GM21737 (cell line): Measurements from ENCODE around the gene NID2.

Experiments
- ATAC-seq: cut with Tn5 transposase; IDR thresholded peaks from one replicate; pipeline ENCODE4 v1.9.1; 2021; ENCODE audit warnings: mild to moderate bottlenecking, moderate library complexity; ENCODE audit not compliant: unreplicated experiment

NID2 gene

DNA sequence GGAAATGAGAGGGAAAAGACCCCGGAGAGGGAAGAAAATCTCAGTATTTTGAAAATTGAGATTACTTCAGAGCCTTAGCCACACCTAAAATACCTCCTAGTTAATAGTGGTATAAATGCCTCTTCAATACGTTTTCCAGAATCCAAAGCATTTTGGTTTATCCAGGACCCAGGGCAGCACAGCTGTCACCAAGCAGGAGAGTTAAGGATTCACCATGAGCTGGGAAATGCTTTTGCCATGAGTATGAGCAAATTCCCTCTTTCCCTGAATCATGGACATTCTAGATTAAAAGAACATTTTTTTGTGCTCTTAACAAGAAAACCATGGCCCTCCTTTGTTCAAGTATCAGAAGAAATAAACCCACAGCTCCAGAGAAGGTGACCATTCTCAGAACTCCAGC, 101.3 kb downstream of the NID2 start:
- no peak for ATAC-seq

DNA sequence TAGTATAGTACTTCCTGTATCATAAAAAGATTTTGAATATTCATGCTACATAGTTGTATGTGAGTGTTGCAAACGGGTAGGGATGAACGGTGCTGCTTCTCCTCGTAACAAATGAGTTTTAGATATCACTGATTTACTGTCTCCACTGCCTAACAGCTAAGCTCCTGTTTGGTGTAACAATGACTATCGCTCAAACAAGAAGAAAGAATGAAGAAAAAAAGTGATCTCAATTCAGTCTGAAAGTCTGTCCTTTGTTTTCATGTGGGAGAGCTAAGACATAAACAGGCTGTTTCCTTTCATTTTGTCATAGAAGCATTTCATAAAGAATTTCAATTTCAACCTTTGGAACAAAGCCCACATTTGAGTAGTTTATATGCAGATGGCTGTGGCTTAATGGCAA, 105.6 kb downstream of the NID2 start:
- no peak for ATAC-seq

DNA sequence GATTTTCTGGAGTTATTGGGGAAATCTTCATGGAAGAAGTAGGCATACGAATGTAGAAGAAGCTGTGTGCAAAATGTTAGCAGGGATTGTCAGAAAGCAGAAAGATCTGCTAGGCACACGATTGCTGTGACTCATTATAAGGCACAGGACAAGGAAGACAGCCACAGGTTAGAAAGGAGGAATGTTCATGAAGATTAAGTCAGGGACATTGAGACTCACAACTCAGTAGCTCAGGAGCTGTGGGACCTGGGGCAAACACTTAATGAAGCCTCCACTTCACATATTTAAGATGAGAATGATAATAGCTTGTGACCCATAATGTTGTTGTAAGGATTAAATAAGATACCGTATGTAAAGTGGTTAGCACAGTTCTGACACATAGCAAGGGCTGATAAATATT, 106.1 kb downstream of the NID2 start:
- no peak for ATAC-seq

GRCh38 chr14:51960866-51961265, 108.0 kb downstream of the NID2 start:
- no peak for ATAC-seq

DNA sequence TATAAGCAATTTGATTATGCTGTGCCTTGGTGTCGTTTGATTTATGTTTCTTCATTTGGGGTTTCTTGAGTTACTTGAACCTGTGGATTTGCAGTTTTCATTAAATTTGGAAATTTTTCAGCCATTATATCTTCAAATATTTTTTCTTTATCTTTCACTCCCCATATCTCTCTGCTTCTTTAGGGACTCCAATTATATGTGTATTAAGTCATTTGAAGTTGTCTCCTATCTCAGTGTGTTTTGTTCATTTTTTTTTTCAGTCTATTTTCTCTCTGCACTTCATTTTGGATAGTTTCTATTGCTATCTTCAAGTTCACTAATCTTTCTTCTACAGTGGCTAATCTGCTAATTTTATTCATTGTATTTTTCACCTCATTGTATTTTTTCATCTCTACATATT, 108.9 kb downstream of the NID2 start:
- ATAC-seq = no peak

DNA sequence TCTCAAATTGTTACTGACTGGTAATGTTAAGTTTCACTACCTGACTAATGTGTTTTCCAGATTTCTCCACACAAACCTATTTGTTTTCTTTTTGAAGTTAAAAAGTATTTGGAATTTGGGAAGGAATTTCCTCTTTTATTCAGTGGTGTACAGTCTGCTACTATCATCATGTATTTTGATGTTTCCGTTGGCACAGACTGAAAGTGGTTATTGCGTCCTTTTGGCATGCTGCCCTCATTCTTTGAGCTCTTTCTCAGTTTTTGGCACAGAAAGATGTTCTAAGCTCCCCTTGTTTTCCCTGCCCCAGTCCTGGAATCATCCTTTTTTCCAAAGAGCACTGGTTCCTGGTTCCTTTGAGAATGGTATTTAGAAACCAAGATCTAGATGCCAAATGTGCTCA, 110.9 kb downstream of the NID2 start:
- no peak for ATAC-seq
